HepG2 (cell line): ENCODE measurements around the gene POPDC2. TPM values are rescaled to one million over a fixed set of nuclear protein-coding genes. Genes with fewer than 3 reads are reported as not detected.

Experiments used
- ATAC-seq: fragments of 200-7000 bp; cut with Tn5 transposase; 3 replicates; pipeline ENCODE4 v1.9.1; 2020; ENCODE audit warnings: mild to moderate bottlenecking, moderate library complexity
- BruUV-seq: library from RNA; stranded (reverse); fragments of 400-500 nt; replicated peaks from 2 replicates; lab custom pipeline; 2021; lab: Mats Ljungman, UMichigan
- CTCF ChIA-PET: fragments of 300-600 bp; formaldehyde crosslinking; extraction: SDS; loops from one replicate; lab custom pipeline; 2021; ENCODE audit warnings: low total read pairs, inconsistent platforms, low intra/inter-chr PET ratio; lab: Yijun Ruan, JAX
- POLR2A ChIA-PET: fragments of 350-600 bp; sonication (Branson Sonifier 250); formaldehyde crosslinking; loops from one replicate; lab custom pipeline; 2020; ENCODE audit warnings: antibody characterized with exemption, inconsistent platforms; lab: Yijun Ruan, JAX
- DNase-seq: peaks from one replicate; pipeline ENCODE4 v3.0.0-alpha.2; 2015; ENCODE audit warnings: low spot score
- FAIRE-seq: peaks from 3 replicates; lab custom pipeline; 2011; peaks lifted over from hg19 to GRCh38; lab: Jason Lieb, UNC
- H2AFZ ChIP-seq: one replicate; pipeline ENCODE4 v1.6.1; 2011; ENCODE audit warnings: low read length, inconsistent platforms
- H3K27ac ChIP-seq: fragments of 300-600 bp; 3 replicates; pipeline ENCODE4 v1.8.0; 2011; ENCODE audit warnings: mixed run types, mild to moderate bottlenecking, mixed read lengths, low read length, inconsistent platforms; ENCODE audit not compliant: insufficient read depth; ENCODE audit errors: extremely low read length
- H3K27me3 ChIP-seq, 2 experiments: fragments of 200-600 bp in 1 of 2; 2 replicates in 1 of 2; 3 replicates in 1 of 2; pipeline versions ENCODE4 v1.6.0 to v1.8.0; 2011; ENCODE audit warnings: low read length in 2 of 2, mild to moderate bottlenecking in 2 of 2, moderate library complexity in 2 of 2, inconsistent platforms in 1 of 2; ENCODE audit not compliant: insufficient read depth in 2 of 2, control insufficient read depth in 1 of 2
- H3K36me3 ChIP-seq, 2 experiments: fragments of 200-600 bp in 1 of 2; replicated peaks in 1 of 2; 2 replicates in 1 of 2; 3 replicates in 1 of 2; pipeline versions ENCODE4 v1.5.1 to v1.8.0; 2011; ENCODE audit warnings: low read length in 2 of 2, inconsistent platforms in 1 of 2; ENCODE audit not compliant: insufficient read depth in 2 of 2, control insufficient read depth in 1 of 2
- H3K4me1 ChIP-seq: 2 replicates; pipeline ENCODE4 v1.5.1; 2012; ENCODE audit warnings: low read length, inconsistent platforms; ENCODE audit not compliant: insufficient read depth
- H3K4me2 ChIP-seq: 2 replicates; pipeline ENCODE4 v1.6.0; 2011; ENCODE audit warnings: low read depth, low read length, inconsistent platforms
- H3K4me3 ChIP-seq, 3 experiments: fragments of 200-600 bp in 1 of 3; sonication (generic), shearing (Covaris generic) in 1 of 3; replicated peaks in 1 of 3; 2 replicates each; pipeline ENCODE4 v1.5.1; 2011 to 2016; ENCODE audit warnings: low read length in 3 of 3, inconsistent platforms in 2 of 3, low read depth in 2 of 3, mild to moderate bottlenecking in 2 of 3, control low read depth in 1 of 3, mixed read lengths in 1 of 3; ENCODE audit not compliant: insufficient read depth in 1 of 3
- H3K79me2 ChIP-seq: one replicate; pipeline ENCODE4 v1.6.1; 2011; ENCODE audit warnings: low read length, inconsistent platforms; ENCODE audit not compliant: insufficient read depth
- H3K9ac ChIP-seq: 2 replicates; pipeline ENCODE4 v1.6.0; 2011; ENCODE audit warnings: mild to moderate bottlenecking, low read depth, low read length, inconsistent platforms; ENCODE audit not compliant: insufficient read depth
- H3K9me3 ChIP-seq: 2 replicates; pipeline ENCODE4 v1.5.1; 2012; ENCODE audit warnings: mild to moderate bottlenecking, low read length
- H4K20me1 ChIP-seq: 2 replicates; pipeline ENCODE4 v1.6.0; 2011; ENCODE audit warnings: inconsistent platforms, mild to moderate bottlenecking, low read length, moderate library complexity; ENCODE audit not compliant: insufficient read depth
- AKAP8 ChIP-seq: sonication (generic); formaldehyde crosslinking; IDR thresholded peaks from 2 replicates; pipeline ENCODE4 v1.5.1; 2020; ENCODE audit warnings: mild to moderate bottlenecking, missing genetic modification reagents
- CC2D1A ChIP-seq: sonication (generic); formaldehyde crosslinking; IDR thresholded peaks from 2 replicates; pipeline ENCODE4 v1.8.1; 2023; ENCODE audit warnings: mild to moderate bottlenecking, missing genetic modification reagents
- HOXA7 ChIP-seq: sonication (generic); formaldehyde crosslinking; IDR thresholded peaks from 2 replicates; pipeline ENCODE4 v1.8.1; 2022; ENCODE audit warnings: mild to moderate bottlenecking, missing genetic modification reagents, moderate library complexity
- NCOA5 ChIP-seq: sonication (generic); formaldehyde crosslinking; IDR thresholded peaks from 2 replicates; pipeline ENCODE4 v1.4.0; 2020; ENCODE audit warnings: missing genetic modification reagents
- SNAPC2 ChIP-seq: sonication (generic); formaldehyde crosslinking; IDR thresholded peaks from 2 replicates; pipeline ENCODE4 v1.8.1; 2022; ENCODE audit warnings: mild to moderate bottlenecking, missing genetic modification reagents
- SPEN ChIP-seq: sonication (generic); formaldehyde crosslinking; IDR thresholded peaks from 2 replicates; pipeline ENCODE4 v1.5.1; 2020; ENCODE audit warnings: low read depth, mild to moderate bottlenecking, missing genetic modification reagents
- TSC22D2 ChIP-seq: sonication (generic); formaldehyde crosslinking; IDR thresholded peaks from 2 replicates; pipeline ENCODE4 v1.5.1; 2020; ENCODE audit warnings: missing genetic modification reagents, mild to moderate bottlenecking, borderline replicate concordance
- ZFP1 ChIP-seq: IDR thresholded peaks from 2 replicates; pipeline ENCODE4 v1.6.1; 2016
- ZNF30 ChIP-seq: sonication (generic); formaldehyde crosslinking; IDR thresholded peaks from 2 replicates; pipeline ENCODE4 v1.5.0; 2020; ENCODE audit warnings: mild to moderate bottlenecking, missing genetic modification reagents
- ZNF550 ChIP-seq: sonication (generic); formaldehyde crosslinking; IDR thresholded peaks from 2 replicates; pipeline ENCODE4 v1.4.0; 2020; ENCODE audit warnings: mild to moderate bottlenecking, missing genetic modification reagents, borderline replicate concordance
- WGBS: methylation state at CpG from one replicate; pipeline ENCODE4 v1.1.6; 2017; ENCODE audit warnings: low lambda C conversion rate; 5-methylcytosine and 5-hydroxymethylcytosine counted together
- in situ Hi-C: cut with HindIII; loops from 2 replicates; pipeline ENCODE4 v1.10.0; 2017; ENCODE audit warnings: low pct_unique_long_range_greater_than_20kb; ENCODE audit not compliant: extremely low pct_ligation_motif_present
- intact Hi-C: fragments of 100-400 bp; cut with micrococcal nuclease; formaldehyde crosslinking; loops from one replicate; pipeline ENCODE4 v1.10.0; 2022; ENCODE audit not compliant: unreplicated experiment
- polyA plus RNA-seq, 8 experiments: library from polyadenylated mRNA; depleted of rRNA in 3 of 8; stranded (reverse) in 7 of 8; unstranded in 1 of 8; fragments of >200 nt; fragmentation: Illumina TruSeq in 4 of 8; extraction: Trizol in 4 of 8; gene quantifications; 2 replicates each; pipeline versions ENCODE4 v1.2.1 to v1.2.3, GENCODE V29; 2011 to 2016; ENCODE audit warnings: low read depth in 4 of 8, missing spikeins in 1 of 8, mixed read lengths in 1 of 8; ENCODE audit not compliant: insufficient read depth in 1 of 8
- total RNA-seq, 5 experiments: library from RNA; depleted of rRNA; stranded (reverse); fragments of >200 nt; fragmentation: Illumina TruSeq; extraction: Trizol; gene quantifications; 2 replicates each; pipeline ENCODE4 v1.2.3, GENCODE V29; 2016; ENCODE audit warnings: low read depth in 1 of 5
- TF ChIP-seq, protein P1 (sequence below): sonication (generic); formaldehyde crosslinking; IDR thresholded peaks from 2 replicates; pipeline ENCODE4 v1.8.1; 2023; ENCODE audit warnings: mild to moderate bottlenecking, moderate library complexity, missing genetic modification reagents

The POPDC2 gene
- total and polyA plus RNA-seq, 2 of the 13 experiments (the other 11 are each of a cell fraction or from before 2014, with no cell fraction given), result 0.18 to 0.58 TPM

GRCh38 chr3:119601154-119601553 is 59.2 kb downstream of the POPDC2 start:
- no peak overlapping the region; a peak in 1 of 6 replicates for H3K4me3 ChIP-seq
- H3K9me3 ChIP-seq, result no peaks in the 10 kb centered on the region
- intact Hi-C loops, result no loop called here
- H3K27ac ChIP-seq, result no peak overlapping the region
- in situ Hi-C loops, result no loop called here
- no peaks in the 10 kb centered on the region for H4K20me1 ChIP-seq
- no peak overlapping the region for H3K4me2 ChIP-seq
- no peak overlapping the region for H2AFZ ChIP-seq
- TF ChIP-seq NCOA5 (CRISPR knock-in tag) (no peak), ZFP1 (no peak), CC2D1A (CRISPR knock-in tag) (no peak), AKAP8 (CRISPR knock-in tag) (no peak), SPEN (no peak), ZNF30 (CRISPR knock-in tag) (no peak), TSC22D2 (CRISPR knock-in tag) (no peak), SNAPC2 (CRISPR knock-in tag) (no peak), ZNF550 (CRISPR knock-in tag) (no peak), HOXA7 (CRISPR knock-in tag) (no peak)
- TF ChIP-seq, protein P1, sequence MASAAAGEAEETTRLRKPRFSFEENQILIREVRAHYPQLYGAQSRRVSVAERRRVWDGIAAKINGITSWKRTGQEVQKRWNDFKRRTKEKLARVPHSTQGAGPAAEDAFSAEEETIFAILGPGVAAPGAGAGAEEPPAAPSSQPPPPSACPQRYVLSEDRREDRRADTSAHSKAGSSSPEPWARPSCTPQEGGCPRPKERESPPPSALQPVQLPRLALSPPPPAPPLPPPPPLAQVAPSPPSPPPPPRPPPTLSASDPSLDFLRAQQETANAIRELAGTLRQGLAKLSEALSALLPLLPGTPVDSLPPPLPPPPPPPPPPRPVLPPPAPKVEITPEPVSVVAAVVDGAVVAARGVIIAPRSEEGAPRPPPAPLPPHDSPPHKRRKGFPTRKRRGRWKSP (CRISPR knock-in tag), result no peak
- H3K4me1 ChIP-seq, result peaks cover 16% of the 10 kb centered on the region; the same call in 1 of the 2 replicates
- no peaks in the 10 kb centered on the region; a peak in 1 of 5 replicates for H3K27me3 ChIP-seq
- FAIRE-seq (no peak), DNase-seq (no peak), ATAC-seq (peak; percentile 18; the same call in 1 of the 3 replicates)
- no peaks in the 10 kb centered on the region for H3K79me2 ChIP-seq
- no TSS peak for BruUV-seq
- H3K36me3 ChIP-seq, result no peaks in the 10 kb centered on the region
- ChIA-PET CTCF (no interaction called here), POLR2A (no interaction called here)
- WGBS, result 19% methylated on average over 3 of the region's 3 CpGs
- H3K9ac ChIP-seq, result no peak overlapping the region
